ENCODE measurements around the gene ABHD15. TPM values are rescaled to one million over a fixed set of nuclear protein-coding genes. Genes with fewer than 3 reads are reported as not detected.

ABHD15 gene
- total RNA-seq: 17.8 and 19.5 TPM in 2 replicates

GRCh38 chr17:29566473-29567303, at the start of gene ABHD15:
ABHD15 (minus strand) TSS chr17:29567037; CDS start chr17:29566966, 71 bp downstream.
- intact Hi-C loops (cut with micrococcal nuclease): loop anchor here (5.0 to 10.0 kb wide), 2 partner anchors 422 to 839 kb away; partner anchors contain the start of genes NEK8 and TLCD1

DNA sequence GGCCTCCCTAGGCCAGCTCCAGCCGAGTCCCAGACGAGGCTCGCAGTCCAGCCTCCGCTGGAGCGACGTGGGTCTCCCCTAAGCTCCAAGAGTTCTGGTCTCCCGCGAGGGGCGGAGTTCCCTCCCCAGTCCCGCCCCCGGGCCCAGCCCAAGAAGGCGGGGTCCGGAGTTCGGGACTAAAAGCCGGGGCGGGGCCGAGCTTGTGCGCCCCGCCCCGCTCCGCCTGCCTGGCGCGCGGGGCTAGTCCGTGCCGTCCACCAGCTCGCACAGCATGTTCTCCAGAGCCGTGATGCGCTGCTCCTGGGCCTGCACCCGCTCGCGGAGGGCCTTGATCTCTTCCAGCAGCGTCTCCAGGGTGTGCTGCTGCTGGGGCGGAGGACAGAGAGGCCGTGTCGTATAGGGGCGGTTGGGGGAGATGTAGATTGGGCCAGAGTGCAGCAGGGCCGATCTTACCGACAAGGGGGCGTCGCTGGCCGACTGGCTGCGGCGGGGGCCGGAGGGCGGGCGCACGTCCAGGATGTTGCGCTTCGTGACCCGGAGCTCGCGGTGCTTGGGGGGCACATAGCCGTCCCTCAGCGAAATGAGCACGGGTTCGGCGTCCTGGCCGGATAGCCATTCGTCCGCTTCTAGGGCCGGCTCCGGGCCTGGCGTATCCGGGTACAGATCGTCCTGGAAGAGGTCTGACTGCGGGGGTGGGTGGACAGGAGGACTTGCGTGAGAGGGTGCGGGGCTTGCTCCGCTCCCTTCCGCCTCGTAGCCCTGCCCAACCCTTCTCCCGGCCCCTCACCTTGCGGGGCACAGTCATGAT, 48.9 kb upstream of the ABHD15 start:
- intact Hi-C loops (cut with micrococcal nuclease): loop anchor here (1.0 to 5.0 kb wide), 6 partner anchors 26 to 317 kb away; partner anchors contain the start of genes GIT1, SSH2, TAOK1 and TP53I13

GRCh38 chr17:29615048-29615385, 48.2 kb upstream of the ABHD15 start:
- intact Hi-C loops (cut with micrococcal nuclease): loop anchor here (1.0 to 5.0 kb wide), 5 partner anchors 26 to 317 kb away; partner anchors contain the start of genes GIT1, SSH2, TAOK1 and TP53I13

- intact Hi-C loops (cut with micrococcal nuclease): loop anchor here (1.0 to 5.0 kb wide), 5 partner anchors 25 to 318 kb away; partner anchors contain the start of genes GIT1, SSH2, TAOK1 and TP53I13
Measured at GRCh38 chr17:29614349-29615047, 47.7 kb upstream of the ABHD15 start.

DNA sequence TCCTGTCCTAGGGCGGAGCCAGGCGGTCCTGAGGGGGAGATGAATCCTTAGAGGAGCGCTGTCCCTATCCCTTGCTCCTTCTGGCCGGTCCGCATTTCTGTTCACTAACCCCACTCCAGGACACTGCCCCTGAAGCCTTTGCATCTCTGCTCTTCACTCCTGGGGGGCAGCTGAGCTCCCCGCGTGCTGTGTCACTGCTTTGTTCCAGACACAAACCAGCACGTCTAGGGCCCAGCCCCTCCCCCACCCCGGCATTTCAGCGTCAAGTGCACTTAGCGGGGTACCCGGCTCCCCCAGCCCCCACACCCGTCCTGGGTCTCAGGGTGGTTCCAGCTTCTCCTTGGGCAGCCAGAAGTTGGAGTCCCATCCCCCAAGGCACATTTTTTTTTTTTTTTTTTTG, 47.0 kb upstream of the ABHD15 start:
- intact Hi-C loops (cut with micrococcal nuclease): loop anchor here (1.0 kb wide), 1 partner anchor 34 kb away; no protein-coding TSS in a partner anchor

GRCh38 chr17:29613352-29613837, 46.6 kb upstream of the ABHD15 start:
- intact Hi-C loops (cut with micrococcal nuclease): loop anchor here (1.0 kb wide), 1 partner anchor 33 kb away; no protein-coding TSS in a partner anchor

GRCh38 chr17:29612404-29613280, 45.8 kb upstream of the ABHD15 start:
- intact Hi-C loops (cut with micrococcal nuclease): loop anchor here (1.0 kb wide), 1 partner anchor 32 kb away; no protein-coding TSS in a partner anchor

- intact Hi-C loops (cut with micrococcal nuclease): no loop called here
Measured at GRCh38 chr17:29612094-29612403, 45.2 kb upstream of the ABHD15 start.

GRCh38 chr17:29611351-29612093, 44.7 kb upstream of the ABHD15 start:
- intact Hi-C loops (cut with micrococcal nuclease): no loop called here

DNA sequence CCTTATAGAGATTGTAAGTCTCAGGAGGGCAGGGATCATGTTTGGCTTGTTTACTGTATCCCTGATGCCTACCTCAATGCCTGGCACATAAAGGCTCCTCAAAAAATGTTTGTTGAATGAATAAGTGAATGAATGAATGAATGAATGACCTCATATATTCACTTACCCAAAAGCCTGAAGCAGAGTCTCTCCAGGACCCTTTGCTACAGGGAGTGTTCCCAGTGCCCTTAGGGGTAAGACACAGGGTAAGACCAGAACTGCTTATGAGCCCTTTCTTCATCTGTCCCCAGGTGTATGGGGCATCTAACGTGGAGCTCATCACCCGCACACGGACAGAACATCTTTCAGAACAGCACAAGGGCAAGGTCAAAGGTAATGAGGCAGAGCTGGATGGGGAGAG, 43.6 kb upstream of the ABHD15 start:
- intact Hi-C loops (cut with micrococcal nuclease): no loop called here

GRCh38 chr17:29608986-29609385, 42.1 kb upstream of the ABHD15 start:
- intact Hi-C loops (cut with micrococcal nuclease): no loop called here

DNA sequence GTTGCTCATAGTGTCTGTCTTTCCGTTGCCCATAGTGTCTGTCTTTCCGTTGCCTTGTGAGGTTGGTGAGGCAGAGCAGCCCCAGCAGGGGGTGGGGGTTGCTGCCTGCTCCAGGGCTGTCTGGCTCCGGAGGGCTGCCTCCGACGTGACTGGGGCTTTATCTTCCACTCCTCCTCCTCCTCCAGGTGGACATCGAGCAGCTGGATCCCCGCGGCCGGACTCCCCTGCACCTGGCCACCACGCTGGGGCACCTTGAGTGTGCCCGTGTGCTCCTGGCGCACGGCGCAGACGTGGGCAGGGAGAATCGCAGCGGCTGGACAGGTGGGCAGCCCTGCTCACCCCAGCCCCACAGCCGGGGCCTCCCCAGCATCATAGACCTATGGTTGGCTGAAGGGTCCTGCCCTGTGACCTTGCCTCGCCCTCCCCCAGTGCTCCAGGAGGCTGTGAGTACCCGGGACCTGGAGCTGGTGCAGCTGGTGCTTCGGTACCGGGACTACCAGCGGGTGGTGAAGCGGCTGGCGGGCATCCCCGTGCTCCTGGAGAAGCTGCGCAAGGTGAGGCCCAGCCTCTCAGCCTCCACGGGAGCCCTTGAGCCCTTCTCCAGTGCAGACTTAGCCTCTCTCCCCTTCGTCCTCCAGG, 40.8 kb upstream of the ABHD15 start:
- intact Hi-C loops (cut with micrococcal nuclease): no loop called here

DNA sequence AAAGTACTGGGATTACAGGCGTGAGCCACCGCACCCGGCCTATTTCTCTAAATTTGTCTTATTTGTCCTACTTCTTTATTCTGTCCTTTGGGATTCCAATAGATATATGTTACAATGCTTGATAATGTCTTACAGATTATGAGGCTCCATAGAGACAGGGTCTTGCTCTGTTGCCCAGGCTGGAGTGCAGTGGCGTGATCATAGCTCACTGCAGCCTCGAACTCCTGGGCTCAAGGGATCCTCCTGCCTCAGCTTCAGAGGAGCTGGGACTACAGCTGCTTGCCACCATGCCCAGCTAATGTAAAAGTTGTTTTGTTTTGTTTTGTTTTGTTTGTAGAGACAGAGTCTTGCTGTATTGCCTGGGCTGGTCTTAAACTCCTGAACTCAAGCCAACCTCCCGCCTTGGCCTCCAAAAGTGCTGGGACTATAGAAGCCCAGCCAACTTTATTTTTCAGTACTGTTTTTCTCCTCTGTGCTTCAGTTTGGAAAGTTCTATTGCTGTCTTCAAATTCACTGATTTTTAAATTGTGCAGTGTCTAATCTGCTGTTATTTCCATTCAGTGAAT, 36.4 kb upstream of the ABHD15 start:
- intact Hi-C loops (cut with micrococcal nuclease): no loop called here

DNA sequence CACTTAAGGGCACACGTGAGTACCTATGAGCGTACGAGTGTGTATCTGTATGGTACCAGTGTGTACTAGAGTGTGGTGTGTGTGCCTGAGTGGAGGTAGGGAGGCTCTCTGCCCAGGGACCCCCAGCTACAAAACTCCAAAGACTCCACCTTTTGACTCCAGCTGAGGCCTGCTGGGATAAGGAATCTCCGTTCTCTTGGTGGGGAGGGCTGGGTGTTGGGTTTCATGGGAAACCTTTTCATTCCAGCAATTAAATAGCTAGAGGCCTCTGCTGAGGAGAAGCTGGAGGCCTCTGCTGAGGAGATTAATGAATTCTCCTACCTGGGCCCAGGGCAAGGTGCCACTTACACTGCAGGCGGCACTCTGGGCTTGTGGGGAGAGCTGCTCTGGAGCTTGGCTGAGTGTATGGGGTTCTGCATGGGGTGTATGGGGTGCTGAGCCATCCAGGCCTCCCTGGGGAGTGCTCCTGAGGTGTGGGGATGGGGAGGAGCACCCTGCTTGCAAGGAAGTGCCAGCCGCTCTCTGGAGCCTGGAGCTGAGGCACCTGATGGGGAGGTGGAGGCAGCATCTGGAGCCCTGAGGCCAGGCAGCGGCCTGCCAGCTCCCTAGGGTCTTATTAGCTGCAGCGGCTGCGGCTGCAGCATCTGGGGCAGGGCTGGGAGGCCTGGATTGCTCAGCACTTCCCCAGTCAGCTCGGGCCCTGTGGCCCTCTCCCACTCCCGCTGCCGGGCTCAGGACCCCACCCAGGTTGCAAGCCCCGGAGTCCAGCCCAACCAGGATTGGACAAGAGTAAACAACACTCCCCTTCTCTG, 30.7 kb upstream of the ABHD15 start:
- intact Hi-C loops (cut with micrococcal nuclease): no loop called here

- intact Hi-C loops (cut with micrococcal nuclease): no loop called here
Measured at GRCh38 chr17:29596811-29597210, 30.0 kb upstream of the ABHD15 start.

- intact Hi-C loops (cut with micrococcal nuclease): no loop called here
Measured at GRCh38 chr17:29595943-29596774, 29.3 kb upstream of the ABHD15 start.
